Endothelial cell of umbilical vein (primary cell): Measurements from ENCODE around the gene LIN7B. TPM values are rescaled to one million over a fixed set of nuclear protein-coding genes. Genes with fewer than 3 reads are reported as not detected.
"Not testable (repeated sequence)": the region's sequence is repeated elsewhere in the genome, so short reads cannot be mapped to it uniquely, and the experiment has no call there.

Experiments used
- BruUV-seq: library from RNA; stranded (reverse); fragments of 400-500 nt; replicated peaks from 2 replicates; lab custom pipeline; 2021; lab: Mats Ljungman, UMichigan
- CTCF ChIA-PET: fragments of 300-600, 350-600 bp; sonication (Branson Sonifier 250); formaldehyde crosslinking; loops from one replicate; lab custom pipeline; 2021; ENCODE audit warnings: antibody characterized with exemption, inconsistent platforms; lab: Charles Lee
- POLR2A ChIA-PET: fragments of 300-600, 350-600 bp; sonication (Branson Sonifier 250); formaldehyde crosslinking; loops from one replicate; lab custom pipeline; 2021; ENCODE audit warnings: antibody characterized with exemption, inconsistent platforms; lab: Charles Lee
- DNase-seq: peaks from one replicate; pipeline ENCODE4 v3.0.0-alpha.2; 2011; ENCODE audit warnings: low read depth, low spot score
- FAIRE-seq: peaks from 2 replicates; lab custom pipeline; 2011; peaks lifted over from hg19 to GRCh38; lab: Jason Lieb, UNC
- H2AFZ ChIP-seq: 2 replicates; pipeline ENCODE4 v1.6.0; 2012; ENCODE audit warnings: low read depth, low read length, control low read depth, inconsistent platforms
- H3K27ac ChIP-seq: 2 replicates; pipeline ENCODE4 v1.5.1; 2011; ENCODE audit warnings: low read depth, mild to moderate bottlenecking, control low read depth, low read length, moderate library complexity; ENCODE audit not compliant: insufficient read depth
- H3K27me3 ChIP-seq, 2 experiments: 2 replicates each; pipeline versions ENCODE4 v1.6.0 to v1.6.1; 2011; ENCODE audit warnings: low read length in 2 of 2, mixed read lengths in 1 of 2; ENCODE audit not compliant: control insufficient read depth in 2 of 2, insufficient read depth in 2 of 2
- H3K36me3 ChIP-seq, 2 experiments: 2 replicates in 1 of 2; 3 replicates in 1 of 2; pipeline ENCODE4 v1.5.1; 2011; ENCODE audit warnings: low read length in 2 of 2, mild to moderate bottlenecking in 1 of 2, moderate library complexity in 1 of 2; ENCODE audit not compliant: control insufficient read depth in 2 of 2, insufficient read depth in 2 of 2; ENCODE audit errors: extremely low read depth in 1 of 2
- H3K4me1 ChIP-seq: 3 replicates; pipeline ENCODE4 v1.5.1; 2011; ENCODE audit warnings: mild to moderate bottlenecking, low read length; ENCODE audit not compliant: control insufficient read depth, insufficient read depth; ENCODE audit errors: extremely low read depth
- H3K4me2 ChIP-seq: 2 replicates; pipeline ENCODE4 v1.6.1; 2011; ENCODE audit warnings: low read length, control low read depth, mixed read lengths; ENCODE audit not compliant: insufficient read depth
- H3K4me3 ChIP-seq, 3 experiments: fragments of 200-600 bp in 1 of 3; sonication (generic), shearing (Covaris generic) in 1 of 3; replicated peaks in 1 of 3; 2 replicates each; pipeline ENCODE4 v1.5.1; 2011 to 2016; ENCODE audit warnings: control low read depth in 3 of 3, low read length in 3 of 3, mild to moderate bottlenecking in 2 of 3, inconsistent platforms in 1 of 3, low read depth in 1 of 3, moderate library complexity in 1 of 3; ENCODE audit not compliant: insufficient read depth in 1 of 3
- H3K79me2 ChIP-seq: 2 replicates; pipeline ENCODE4 v1.6.0; 2012; ENCODE audit warnings: low read length, inconsistent platforms; ENCODE audit not compliant: control insufficient read depth, insufficient read depth
- H3K9ac ChIP-seq: replicated peaks from 2 replicates; pipeline ENCODE3; 2011; ENCODE audit warnings: low read length, control low read depth; ENCODE audit not compliant: insufficient read depth; ENCODE audit errors: extremely low read depth
- H3K9me1 ChIP-seq: replicated peaks from 3 replicates; pipeline ENCODE4 v1.6.0; 2011; ENCODE audit warnings: mild to moderate bottlenecking, low read length; ENCODE audit not compliant: control insufficient read depth, insufficient read depth; ENCODE audit errors: extremely low read depth
- H3K9me3 ChIP-seq: replicated peaks from 2 replicates; pipeline ENCODE4 v1.5.1; 2012; ENCODE audit warnings: low read length, inconsistent platforms; ENCODE audit not compliant: control insufficient read depth, insufficient read depth
- H4K20me1 ChIP-seq: replicated peaks from 2 replicates; pipeline ENCODE3; 2011; ENCODE audit warnings: mild to moderate bottlenecking, low read length; ENCODE audit not compliant: control insufficient read depth, insufficient read depth; ENCODE audit errors: extremely low read depth
- CTCF ChIP-seq, 2 donors: IDR thresholded peaks; 1 replicate in 1 of 2; 2 replicates in 1 of 2; pipeline ENCODE4 v1.5.1; 2011; ENCODE audit warnings: low read length in 2 of 2, mild to moderate bottlenecking in 2 of 2, moderate library complexity in 2 of 2, control low read depth in 1 of 2, inconsistent platforms in 1 of 2, low read depth in 1 of 2; ENCODE audit not compliant: insufficient read depth in 1 of 2; ENCODE audit errors: extremely low read depth in 1 of 2
- EZH2 ChIP-seq: IDR thresholded peaks from 2 replicates; pipeline ENCODE4 v1.6.1; 2012; ENCODE audit warnings: borderline replicate concordance, low read depth, mild to moderate bottlenecking, moderate library complexity, low read length, inconsistent platforms; ENCODE audit not compliant: severe bottlenecking
- FOS ChIP-seq: IDR thresholded peaks from 2 replicates; pipeline ENCODE4 v1.6.1; 2011; ENCODE audit warnings: mild to moderate bottlenecking, low read length, moderate library complexity, borderline replicate concordance; ENCODE audit not compliant: insufficient read depth
- GATA2 ChIP-seq: IDR thresholded peaks from 2 replicates; pipeline ENCODE4 v1.7.0; 2011; ENCODE audit warnings: low read depth, mild to moderate bottlenecking, moderate library complexity, mixed read lengths, low read length; ENCODE audit not compliant: insufficient read length, insufficient read depth
- JUN ChIP-seq: IDR thresholded peaks from 2 replicates; pipeline ENCODE4 v1.6.1; 2011; ENCODE audit warnings: borderline replicate concordance, low read depth; ENCODE audit not compliant: insufficient read length, insufficient read depth
- MYC ChIP-seq: IDR thresholded peaks from one replicate; pipeline ENCODE4 v1.6.1; 2011; ENCODE audit warnings: mild to moderate bottlenecking, low read depth, low read length
- POLR2A ChIP-seq: IDR thresholded peaks from 2 replicates; pipeline ENCODE4 v1.6.1; 2012; ENCODE audit warnings: low read depth, mild to moderate bottlenecking, control low read depth, low read length
- POLR2AphosphoS5 ChIP-seq: IDR thresholded peaks from 2 replicates; pipeline ENCODE4 v1.6.1; 2012; ENCODE audit warnings: low read depth, mild to moderate bottlenecking, control low read depth, low read length, moderate library complexity; ENCODE audit not compliant: insufficient read depth
- dilution Hi-C: fragments of 300-500 bp; cut with MboI; formaldehyde crosslinking; loops from one replicate; pipeline ENCODE4 v1.15.0; 2019; ENCODE audit warnings: low sequenced_read_pairs; ENCODE audit not compliant: extremely low pct_ligation_motif_present
- intact Hi-C: fragments of 100-400 bp; cut with micrococcal nuclease; formaldehyde crosslinking; loops from one replicate; pipeline ENCODE4 v1.10.0; 2022
- polyA plus RNA-seq, 4 experiments: library from polyadenylated mRNA; depleted of rRNA in 3 of 4; stranded (reverse) in 3 of 4; unstranded in 1 of 4; fragments of >200 nt; gene quantifications; 2 replicates each; pipeline versions ENCODE4 v1.2.1 to v1.2.3, GENCODE V29; 2011 to 2012; ENCODE audit warnings: missing spikeins in 1 of 4
- total RNA-seq: library from RNA; stranded (reverse); gene quantifications from 2 replicates; pipeline ENCODE4 v1.2.3, GENCODE V29; 2021

LIN7B gene
- total and polyA plus RNA-seq, 2 donors (not counting 3 experiments of a cell fraction or from before 2014, with no cell fraction given), result 2.2 to 4.2 TPM

GRCh38 chr19:49145573-49146407 lies 31.6 kb downstream of the LIN7B start:
- intact Hi-C loops (loop anchor here (1.0 kb wide), 2 partner anchors 47 to 71 kb away; no protein-coding TSS in a partner anchor), dilution Hi-C loops (no loop called here)
- TF ChIP-seq MYC (no peak), EZH2 (no peak), FOS (no peak), CTCF (IDR thresholded peaks at IDR 0.05; ENCODE audit: extremely low read depth in 1 of 2, insufficient read depth in 1 of 2, low read depth in 1 of 2, low read length in 2 of 2) (peak; percentile 75 to 96), JUN (no peak), GATA2 (no peak), POLR2AphosphoS5 (peak; percentile 18), POLR2A (no peak)
- no TSS peak for BruUV-seq
- Histone ChIP-seq H3K27me3 (peaks cover 0 to 5% of the 10 kb centered on the region in 2 experiments), H3K4me3 (no peak overlapping the region), H3K79me2 (no peaks in the 10 kb centered on the region), H3K9me3 (no peaks in the 10 kb centered on the region), H3K27ac (no peak overlapping the region), H3K9ac (no peak overlapping the region), H3K9me1 (no peaks in the 10 kb centered on the region), H4K20me1 (no peaks in the 10 kb centered on the region), H3K4me1 (peaks cover 24% of the 10 kb centered on the region), H3K36me3 (no peaks in the 10 kb centered on the region), H2AFZ (peak overlapping the region; percentile 84), H3K4me2 (no peak overlapping the region)
- DNase-seq (peak; percentile 77), FAIRE-seq (peak; percentile 38)
- ChIA-PET POLR2A (interaction anchor here (0.5 to 0.7 kb wide), 2 partner anchors 50 to 137 kb away, joined by 4 to 8 read pairs; no protein-coding TSS in a partner anchor), CTCF (interaction anchor here (0.7 to 5.1 kb wide), 23 partner anchors 9 to 146 kb away, joined by 3 to 56 read pairs (median 6); partner anchors contain the start of genes HRC, LIN7B, PPFIA3 and TRPM4)

GRCh38 chr19:49146408-49146770 lies 32.2 kb downstream of the LIN7B start:
- Histone ChIP-seq H2AFZ (peak overlapping the region; percentile 59), H3K4me1 (peaks cover 28% of the 10 kb centered on the region)
- H3K4me3 ChIP-seq, H3K9ac ChIP-seq, DNase-seq, H3K4me2 ChIP-seq, H3K36me3 ChIP-seq, H3K79me2 ChIP-seq, BruUV-seq, H3K9me3 ChIP-seq, H3K27me3 ChIP-seq, H3K27ac ChIP-seq, H4K20me1 ChIP-seq, FAIRE-seq, H3K9me1 ChIP-seq, dilution Hi-C loops: not testable (repeated sequence)
- ChIA-PET CTCF (interaction anchor here (0.6 to 5.1 kb wide), 22 partner anchors 9 to 147 kb away, joined by 3 to 56 read pairs (median 6); partner anchors contain the start of genes HRC, LIN7B, PPFIA3 and TRPM4), POLR2A (interaction anchor here (0.7 kb wide), 1 partner anchor 51 kb away, joined by 4 read pairs; no protein-coding TSS in a partner anchor)
- intact Hi-C loops, result loop anchor here (1.0 kb wide), 1 partner anchor 72 kb away; no protein-coding TSS in a partner anchor
